HepG2 (cell line): ENCODE results near the gene DCST2.

Source experiments
- AGO2 ChIP-seq: fragments of 200-400 bp; formaldehyde crosslinking; optimal IDR thresholded peaks from 2 replicates; pipeline ENCODE3; 2017; ENCODE audit warnings: mild to moderate bottlenecking, low read depth, low read length, moderate library complexity
- BRD4 ChIP-seq: sonication (generic); formaldehyde crosslinking; IDR thresholded peaks from 2 replicates; pipeline ENCODE4 v1.4.0; 2020; ENCODE audit warnings: missing genetic modification reagents
- BRF2 ChIP-seq: sonication (generic); formaldehyde crosslinking; IDR thresholded peaks from 2 replicates; pipeline ENCODE4 v1.8.1; 2022; ENCODE audit warnings: mild to moderate bottlenecking, missing genetic modification reagents
- CTCF ChIP-seq: sonication (generic); formaldehyde crosslinking; IDR thresholded peaks from 2 replicates; pipeline ENCODE4 v1.5.0; 2020; ENCODE audit warnings: mild to moderate bottlenecking, missing genetic modification reagents, moderate library complexity
- FOXK2 ChIP-seq: fragments of 450-650 bp; IDR thresholded peaks from 2 replicates; pipeline ENCODE4 v1.6.1; 2016
- POLR2A ChIP-seq, 2 experiments: IDR thresholded peaks; 2 replicates each; pipeline ENCODE4 v1.6.1; 2011; ENCODE audit warnings: low read depth in 2 of 2, low read length in 2 of 2, mild to moderate bottlenecking in 1 of 2, moderate library complexity in 1 of 2; ENCODE audit not compliant: insufficient read depth in 1 of 2
- ZNF510 ChIP-seq: sonication (generic); formaldehyde crosslinking; IDR thresholded peaks from 2 replicates; pipeline ENCODE4 v1.4.0; 2020; ENCODE audit warnings: low read depth, mild to moderate bottlenecking, missing genetic modification reagents

GRCh38 chr1:155079210-155079486, 45.6 kb upstream of the DCST2 start:
- TF ChIP-seq CTCF (CRISPR knock-in tag) (no peak), POLR2A (IDR thresholded peaks at IDR 0.05; ENCODE audit: insufficient read depth in 1 of 2, low read depth in 2 of 2, low read length in 2 of 2) (no peak), AGO2 (no peak), BRD4 (no peak), ZNF510 (CRISPR knock-in tag) (no peak), BRF2 (CRISPR knock-in tag) (no peak), FOXK2 (no peak)
